Measurements from ENCODE around the gene PDCD4.

Gene PDCD4

GRCh38 chr10:110834629-110835301 lies 37.0 kb upstream of the PDCD4 start:
- H3K4me2 ChIP-seq (ENCODE audit: low read depth, low read length): no peak overlapping the region
- TF ChIP-seq CTCF (IDR thresholded peaks at IDR 0.05; ENCODE audit: low read length) (no peak), EZH2 (optimal IDR thresholded peaks at IDR 0.05; ENCODE audit: low read depth, low read length) (no peak), EZH2phosphoT487 (IDR thresholded peaks at IDR 0.05; ENCODE audit: low read length) (no peak)
- peaks cover 12% of the 10 kb centered on the region for H3K4me1 ChIP-seq (ENCODE audit: low read length)
- no peak overlapping the region for H3K4me3 ChIP-seq (ENCODE audit: low read length)
- no peak overlapping the region for H3K27ac ChIP-seq (ENCODE audit: low read length)
- H3K79me2 ChIP-seq (ENCODE audit: low read length): no peaks in the 10 kb centered on the region
- H4K20me1 ChIP-seq (ENCODE audit: insufficient read depth, low read length): no peaks in the 10 kb centered on the region
- no peaks in the 10 kb centered on the region for H3K9me3 ChIP-seq (replicated peaks; ENCODE audit: insufficient read depth, low read length)
- no peaks in the 10 kb centered on the region for H3K27me3 ChIP-seq (replicated peaks; ENCODE audit: insufficient read depth, low read length)
- no peaks in the 10 kb centered on the region for H3K9me2 ChIP-seq (replicated peaks; ENCODE audit: insufficient read depth, low read length)
- no peak overlapping the region for H2AFZ ChIP-seq (ENCODE audit: low read length)
- no peak for DNase-seq
- no peaks in the 10 kb centered on the region for H3F3A ChIP-seq (ENCODE audit: insufficient read depth, low read length)
- no peaks in the 10 kb centered on the region for H3K36me3 ChIP-seq (replicated peaks; ENCODE audit: insufficient read depth, low read length)
- H3K9ac ChIP-seq (ENCODE audit: low read length): no peak overlapping the region

GRCh38 chr10:110835841-110836240 lies 35.9 kb upstream of the PDCD4 start:
- H4K20me1 ChIP-seq (ENCODE audit: insufficient read depth, low read length): no peaks in the 10 kb centered on the region
- no peaks in the 10 kb centered on the region for H3K9me2 ChIP-seq (replicated peaks; ENCODE audit: insufficient read depth, low read length)
- H3K36me3 ChIP-seq (replicated peaks; ENCODE audit: insufficient read depth, low read length): no peaks in the 10 kb centered on the region
- no peak overlapping the region for H3K4me2 ChIP-seq (ENCODE audit: low read depth, low read length)
- no peaks in the 10 kb centered on the region for H3K27me3 ChIP-seq (replicated peaks; ENCODE audit: insufficient read depth, low read length)
- H3K27ac ChIP-seq (ENCODE audit: low read length): no peak overlapping the region
- no peaks in the 10 kb centered on the region for H3K9me3 ChIP-seq (replicated peaks; ENCODE audit: insufficient read depth, low read length)
- no peaks in the 10 kb centered on the region for H3K79me2 ChIP-seq (ENCODE audit: low read length)
- H2AFZ ChIP-seq (ENCODE audit: low read length): no peak overlapping the region
- no peaks in the 10 kb centered on the region for H3F3A ChIP-seq (ENCODE audit: insufficient read depth, low read length)
- H3K9ac ChIP-seq (ENCODE audit: low read length): no peak overlapping the region
- no peak for TF ChIP-seq EZH2phosphoT487 (IDR thresholded peaks at IDR 0.05; ENCODE audit: low read length)
- DNase-seq: no peak
- no peak overlapping the region for H3K4me3 ChIP-seq (ENCODE audit: low read length)
- peaks cover 16% of the 10 kb centered on the region for H3K4me1 ChIP-seq (ENCODE audit: low read length)

GRCh38 chr10:110836706-110837105 lies 35.0 kb upstream of the PDCD4 start:
- DNase-seq: no peak
- Histone ChIP-seq H2AFZ (ENCODE audit: low read length) (no peak overlapping the region), H3K9me3 (replicated peaks; ENCODE audit: insufficient read depth, low read length) (no peaks in the 10 kb centered on the region), H3K9ac (ENCODE audit: low read length) (no peak overlapping the region), H3K27ac (ENCODE audit: low read length) (no peak overlapping the region), H3F3A (ENCODE audit: insufficient read depth, low read length) (peaks cover 4% of the 10 kb centered on the region), H3K4me2 (ENCODE audit: low read depth, low read length) (no peak overlapping the region), H3K4me1 (ENCODE audit: low read length) (peaks cover 25% of the 10 kb centered on the region), H3K79me2 (ENCODE audit: low read length) (no peaks in the 10 kb centered on the region), H3K36me3 (replicated peaks; ENCODE audit: insufficient read depth, low read length) (no peaks in the 10 kb centered on the region), H3K27me3 (replicated peaks; ENCODE audit: insufficient read depth, low read length) (no peaks in the 10 kb centered on the region), H3K4me3 (ENCODE audit: low read length) (no peak overlapping the region), H4K20me1 (ENCODE audit: insufficient read depth, low read length) (no peaks in the 10 kb centered on the region), H3K9me2 (replicated peaks; ENCODE audit: insufficient read depth, low read length) (no peaks in the 10 kb centered on the region)
- TF ChIP-seq EZH2 (optimal IDR thresholded peaks at IDR 0.05; ENCODE audit: low read depth, low read length) (no peak), EZH2phosphoT487 (IDR thresholded peaks at IDR 0.05; ENCODE audit: low read length) (no peak), CTCF (IDR thresholded peaks at IDR 0.05; ENCODE audit: low read length) (no peak)

- no peak overlapping the region for H2AFZ ChIP-seq (ENCODE audit: low read length)
- TF ChIP-seq EZH2 (optimal IDR thresholded peaks at IDR 0.05; ENCODE audit: low read depth, low read length) (no peak), EZH2phosphoT487 (IDR thresholded peaks at IDR 0.05; ENCODE audit: low read length) (no peak)
Observed at GRCh38 chr10:110837418-110838171, 34.1 kb upstream of the PDCD4 start.

More at GRCh38 chr10:110837418-110838171, 34.1 kb upstream of the PDCD4 start:
- H3K36me3 ChIP-seq (replicated peaks; ENCODE audit: insufficient read depth, low read length): no peaks in the 10 kb centered on the region
- H3K9me3 ChIP-seq (replicated peaks; ENCODE audit: insufficient read depth, low read length): no peaks in the 10 kb centered on the region
- no peak overlapping the region for H3K9ac ChIP-seq (ENCODE audit: low read length)
- no peaks in the 10 kb centered on the region for H4K20me1 ChIP-seq (ENCODE audit: insufficient read depth, low read length)
- no peaks in the 10 kb centered on the region for H3K27me3 ChIP-seq (replicated peaks; ENCODE audit: insufficient read depth, low read length)
- H3K9me2 ChIP-seq (replicated peaks; ENCODE audit: insufficient read depth, low read length): no peaks in the 10 kb centered on the region
- H3K79me2 ChIP-seq (ENCODE audit: low read length): no peaks in the 10 kb centered on the region
- peak overlapping the region; percentile 2; the same call in 1 of the 2 replicates for H3K4me2 ChIP-seq (ENCODE audit: low read depth, low read length)
- no peak overlapping the region for H3K27ac ChIP-seq (ENCODE audit: low read length)
- no peak for DNase-seq
- H3K4me1 ChIP-seq (ENCODE audit: low read length): peaks cover 34% of the 10 kb centered on the region
- H3K4me3 ChIP-seq (ENCODE audit: low read length): no peak overlapping the region
- H3F3A ChIP-seq (ENCODE audit: insufficient read depth, low read length): peaks cover 12% of the 10 kb centered on the region

Data from MM.1S (cell line).